ENCODE measurements around the gene KLK5. TPM values are rescaled to one million over a fixed set of nuclear protein-coding genes. Genes with fewer than 3 reads are reported as not detected.
"Not testable (repeated sequence)": the region's sequence is repeated elsewhere in the genome, so short reads cannot be mapped to it uniquely, and the experiment has no call there.

Gene KLK5
- total RNA-seq (2014; rRNA removed; shearing (Covaris generic); ENCODE audit: low replicate concordance), result 278 and 454 TPM in 2 replicates

- Histone ChIP-seq H3K9me3 (no peaks in the 10 kb centered on the region), H3K36me3 (peaks cover 10% of the 10 kb centered on the region), H3K4me3 (peak within 1 kb of the TSS; percentile 54), H3K27me3 (no peaks in the 10 kb centered on the region)
- peak; percentile 95 for DNase-seq
These were observed at the start of gene KLK5 for GRCh38 chr19:50952910-50953309. Gene KLK5 (minus strand): TSS chr19:50953038. CDS start chr19:50952657, 381 bp downstream.

- Histone ChIP-seq H3K27me3 (peaks cover 19% of the 10 kb centered on the region), H3K36me3 (no peaks in the 10 kb centered on the region), H3K4me3 (no peak overlapping the region), H3K9me3 (no peaks in the 10 kb centered on the region)
- no peak for DNase-seq
These were observed 49.3 kb upstream of the KLK5 start for GRCh38 chr19:51002089-51002532.

- Histone ChIP-seq H3K27me3 (peaks cover 21% of the 10 kb centered on the region), H3K9me3 (no peaks in the 10 kb centered on the region), H3K36me3 (no peaks in the 10 kb centered on the region), H3K4me3 (no peak within 1 kb of the TSS)
- no peak for DNase-seq
These were observed 48.7 kb upstream of the KLK5 start, which contains the start of gene KLK8 for GRCh38 chr19:51001515-51001914. Gene KLK8 (minus strand): TSS chr19:51001604. CDS start chr19:51001167, 437 bp downstream.

GRCh38 chr19:51000981-51001380 is 48.1 kb upstream of the KLK5 start:
- Histone ChIP-seq H3K27me3 (peaks cover 26% of the 10 kb centered on the region), H3K9me3 (no peaks in the 10 kb centered on the region), H3K36me3 (no peaks in the 10 kb centered on the region), H3K4me3 (no peak overlapping the region)
- no peak for DNase-seq

GRCh38 chr19:51000426-51000825 is 47.6 kb upstream of the KLK5 start:
- H3K36me3 ChIP-seq, result no peaks in the 10 kb centered on the region
- peaks cover 29% of the 10 kb centered on the region for H3K27me3 ChIP-seq
- H3K9me3 ChIP-seq, result no peaks in the 10 kb centered on the region
- DNase-seq, result no peak
- no peak overlapping the region for H3K4me3 ChIP-seq

- H3K36me3 ChIP-seq, result no peaks in the 10 kb centered on the region
- DNase-seq, result no peak
- peaks cover 26% of the 10 kb centered on the region for H3K27me3 ChIP-seq
- no peak overlapping the region for H3K4me3 ChIP-seq
- H3K9me3 ChIP-seq, result peaks cover 2% of the 10 kb centered on the region; the same call in 1 of the 2 replicates
These were observed 45.8 kb upstream of the KLK5 start for GRCh38 chr19:50998686-50999085.

GRCh38 chr19:50998061-50998460 is 45.2 kb upstream of the KLK5 start:
- Histone ChIP-seq H3K9me3 (peaks cover 2% of the 10 kb centered on the region; the same call in 1 of the 2 replicates), H3K36me3 (no peaks in the 10 kb centered on the region), H3K4me3 (no peak overlapping the region), H3K27me3 (peaks cover 26% of the 10 kb centered on the region)
- DNase-seq, result no peak

GRCh38 chr19:50994129-50994528 is 41.3 kb upstream of the KLK5 start:
- no peak for DNase-seq
- Histone ChIP-seq H3K4me3 (no peak overlapping the region), H3K36me3 (no peaks in the 10 kb centered on the region), H3K27me3 (peaks cover 40% of the 10 kb centered on the region), H3K9me3 (peaks cover 8% of the 10 kb centered on the region; the same call in 1 of the 2 replicates)

GRCh38 chr19:50992666-50993035 is 39.8 kb upstream of the KLK5 start:
- H3K4me3 ChIP-seq, result no peak overlapping the region
- no peak for DNase-seq
- H3K27me3 ChIP-seq, result peaks cover 43% of the 10 kb centered on the region
- H3K36me3 ChIP-seq, result no peaks in the 10 kb centered on the region
- peaks cover 8% of the 10 kb centered on the region; the same call in 1 of the 2 replicates for H3K9me3 ChIP-seq

GRCh38 chr19:50984416-50984815 is 31.6 kb upstream of the KLK5 start:
- not testable (repeated sequence) for H3K36me3 ChIP-seq, H3K9me3 ChIP-seq, H3K4me3 ChIP-seq, DNase-seq
- peaks cover 28% of the 10 kb centered on the region for H3K27me3 ChIP-seq

- Histone ChIP-seq H3K36me3 (no peaks in the 10 kb centered on the region), H3K9me3 (peaks cover 2% of the 10 kb centered on the region; the same call in 1 of the 2 replicates), H3K4me3 (peak within 1 kb of the TSS; percentile 21), H3K27me3 (peaks cover 23% of the 10 kb centered on the region)
- DNase-seq, result peak; percentile 62
These were observed 30.9 kb upstream of the KLK5 start, which contains the start of gene KLK7 for GRCh38 chr19:50983625-50984292. Gene KLK7 (minus strand): TSS chr19:50983917. CDS start chr19:50982399, 1,518 bp downstream.

GRCh38 chr19:50982186-50982585 is 29.3 kb upstream of the KLK5 start:
- Histone ChIP-seq H3K27me3 (peaks cover 9% of the 10 kb centered on the region), H3K9me3 (peaks cover 1% of the 10 kb centered on the region), H3K4me3 (no peak overlapping the region), H3K36me3 (peaks cover 3% of the 10 kb centered on the region; the same call in 1 of the 2 replicates)
- DNase-seq, result no peak

GRCh38 chr19:50981587-50982146 is 28.8 kb upstream of the KLK5 start:
- H3K36me3 ChIP-seq, result peaks cover 5% of the 10 kb centered on the region; the same call in 1 of the 2 replicates
- no peak for DNase-seq
- no peak overlapping the region for H3K4me3 ChIP-seq
- peaks cover 7% of the 10 kb centered on the region for H3K27me3 ChIP-seq
- H3K9me3 ChIP-seq, result no peaks in the 10 kb centered on the region; the same call in 1 of the 2 replicates

- Histone ChIP-seq H3K36me3 (peaks cover 5% of the 10 kb centered on the region; the same call in 1 of the 2 replicates), H3K27me3 (no peaks in the 10 kb centered on the region; the same call in none of the 2 replicates), H3K4me3 (no peak overlapping the region), H3K9me3 (no peaks in the 10 kb centered on the region; the same call in 1 of the 2 replicates)
- no peak for DNase-seq
These were observed 27.4 kb upstream of the KLK5 start for GRCh38 chr19:50980208-50980607.

GRCh38 chr19:50979758-50980157 is 26.9 kb upstream of the KLK5 start:
- peaks cover 5% of the 10 kb centered on the region; the same call in 1 of the 2 replicates for H3K36me3 ChIP-seq
- no peaks in the 10 kb centered on the region; the same call in none of the 2 replicates for H3K27me3 ChIP-seq
- DNase-seq, result no peak
- no peaks in the 10 kb centered on the region; the same call in 1 of the 2 replicates for H3K9me3 ChIP-seq
- H3K4me3 ChIP-seq, result no peak overlapping the region

- H3K9me3 ChIP-seq, result no peaks in the 10 kb centered on the region; the same call in 1 of the 2 replicates
- H3K36me3 ChIP-seq, result peaks cover 5% of the 10 kb centered on the region; the same call in 1 of the 2 replicates
- H3K27me3 ChIP-seq, result no peaks in the 10 kb centered on the region; the same call in none of the 2 replicates
- H3K4me3 ChIP-seq, result no peak overlapping the region
- no peak for DNase-seq
These were observed 26.0 kb upstream of the KLK5 start for GRCh38 chr19:50978772-50979390.

GRCh38 chr19:50977626-50978025 is 24.8 kb upstream of the KLK5 start:
- Histone ChIP-seq H3K36me3 (peaks cover 5% of the 10 kb centered on the region; the same call in 1 of the 2 replicates), H3K9me3 (no peaks in the 10 kb centered on the region; the same call in 1 of the 2 replicates), H3K27me3 (no peaks in the 10 kb centered on the region; the same call in none of the 2 replicates), H3K4me3 (no peak overlapping the region)
- DNase-seq, result no peak

Measured in MG63 (cell line).